Ramos (cell line): ENCODE results near the gene MRGPRF.

Experiments used
- in situ Hi-C: fragments of 300-500 bp; cut with MboI; formaldehyde crosslinking; loops from one replicate; pipeline ENCODE4 v1.14.3; 2022; ENCODE audit warnings: low sequenced_read_pairs; ENCODE audit not compliant: unreplicated experiment

Gene MRGPRF

DNA sequence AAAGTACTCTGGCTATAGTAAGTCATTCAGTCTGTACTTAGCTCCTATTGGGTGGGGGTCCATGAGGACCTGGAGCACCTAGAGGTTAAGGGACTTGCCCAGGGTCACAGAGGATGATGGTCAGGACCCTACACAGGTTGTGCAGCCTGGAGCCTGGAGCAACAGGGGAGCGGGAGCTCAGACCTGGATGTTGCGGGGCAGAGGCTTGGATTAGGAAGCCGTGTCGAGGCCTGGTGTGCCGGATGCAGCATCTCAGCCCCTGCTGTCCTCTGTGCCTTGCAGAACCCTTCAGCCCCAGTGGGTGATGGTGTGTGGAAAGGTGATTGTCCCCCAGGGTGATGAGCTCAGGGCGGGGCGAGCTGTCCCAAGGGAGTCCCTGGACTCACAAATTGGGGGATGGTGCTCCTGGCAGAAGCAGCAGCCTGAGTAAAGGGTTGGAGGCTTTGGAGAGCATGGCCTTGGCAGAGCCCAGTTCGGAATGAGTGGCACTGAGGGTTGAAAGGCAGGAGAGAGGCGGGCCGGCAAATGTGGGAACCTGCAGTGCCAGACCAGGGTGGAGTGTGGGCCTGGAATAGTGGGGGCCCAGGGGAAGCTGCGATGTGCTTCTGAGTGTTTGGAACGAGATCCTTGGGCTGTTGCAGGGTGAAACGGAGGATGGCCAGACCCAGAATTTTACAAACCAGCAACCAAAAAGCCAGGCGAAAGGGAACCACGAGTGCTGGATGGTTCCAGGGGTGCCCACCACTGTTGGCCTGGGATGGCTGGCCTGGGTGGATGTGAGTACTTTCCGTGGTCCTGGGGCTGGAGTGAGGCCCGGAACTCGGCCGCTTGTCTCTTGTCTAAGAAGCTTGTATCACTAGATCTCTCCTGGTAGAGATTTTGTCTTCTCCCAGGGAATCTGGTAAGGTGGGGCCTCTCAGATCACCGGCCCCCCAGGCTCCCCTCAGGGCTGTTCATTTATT, 38.6 kb upstream of the MRGPRF start:
- in situ Hi-C loops = no loop called here

DNA sequence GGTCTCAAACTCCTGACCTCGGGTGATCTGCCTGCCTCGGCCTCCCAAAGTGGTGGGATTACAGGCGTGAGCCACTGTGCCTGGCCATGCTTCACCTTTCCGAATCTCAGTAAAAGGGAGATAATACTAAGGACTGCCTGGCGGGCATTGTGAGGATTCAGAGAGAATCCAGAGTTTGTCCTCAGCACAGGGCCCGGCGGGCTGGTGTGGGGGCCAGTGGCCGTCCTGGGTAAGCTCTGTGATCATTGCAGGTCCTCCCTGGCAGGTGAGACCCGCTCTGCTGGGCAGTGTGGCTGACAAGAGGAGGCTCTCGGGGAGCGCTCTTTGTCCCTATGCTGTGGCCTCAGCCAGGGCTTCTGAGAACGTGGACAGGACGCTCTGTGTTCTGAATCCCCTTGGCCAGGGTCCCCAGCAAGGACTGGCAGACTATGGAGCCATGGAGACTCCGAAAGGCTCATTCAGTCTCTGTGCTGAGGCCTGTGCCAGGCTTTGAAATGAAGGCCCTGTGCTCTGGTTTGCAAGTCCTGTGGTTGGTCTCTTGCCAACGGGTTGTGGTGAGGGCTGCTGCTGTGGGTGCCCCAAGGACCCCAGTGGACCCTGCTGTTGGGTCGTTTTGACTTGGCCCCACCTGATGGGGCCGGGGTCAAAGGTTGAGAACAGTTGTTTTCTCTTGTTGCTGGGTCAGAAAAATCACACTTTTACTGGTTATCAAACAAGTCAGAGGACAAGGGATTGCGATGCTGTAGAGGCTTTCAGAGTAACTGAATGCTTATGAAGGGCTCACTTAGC, 37.7 kb upstream of the MRGPRF start:
- in situ Hi-C loops = no loop called here

GRCh38 chr11:69049490-69049867, 36.4 kb upstream of the MRGPRF start:
- in situ Hi-C loops = no loop called here

- in situ Hi-C loops = no loop called here
These were observed 35.8 kb upstream of the MRGPRF start, which contains the start of gene TPCN2 for GRCh38 chr11:69048694-69049489. TSS of gene TPCN2 (plus strand) at chr11:69048932. CDS start at chr11:69048998, 66 bp downstream.

- in situ Hi-C loops = no loop called here
These were observed 35.1 kb upstream of the MRGPRF start for GRCh38 chr11:69048031-69048693.

GRCh38 chr11:69044111-69045013, 31.3 kb upstream of the MRGPRF start:
- in situ Hi-C loops = no loop called here

DNA sequence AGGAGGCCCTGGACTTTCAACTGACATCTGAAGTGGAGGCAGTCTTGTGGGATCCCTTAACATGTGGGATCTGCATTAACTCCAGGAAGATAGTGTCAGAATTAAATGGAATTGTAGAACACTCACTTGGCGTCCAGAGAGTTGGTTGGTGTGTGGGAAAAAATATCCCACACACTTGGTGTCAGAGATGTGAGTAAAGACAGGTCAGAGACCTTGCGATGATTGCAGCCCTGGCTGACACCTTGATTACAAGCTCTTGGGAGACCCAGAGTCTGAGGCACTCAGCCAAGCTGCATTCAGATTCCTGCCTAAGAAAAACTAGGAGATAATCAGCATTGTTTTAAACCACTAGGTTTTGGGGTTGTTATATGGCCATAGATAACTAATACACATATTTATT, 28.5 kb upstream of the MRGPRF start:
- in situ Hi-C loops = no loop called here

DNA sequence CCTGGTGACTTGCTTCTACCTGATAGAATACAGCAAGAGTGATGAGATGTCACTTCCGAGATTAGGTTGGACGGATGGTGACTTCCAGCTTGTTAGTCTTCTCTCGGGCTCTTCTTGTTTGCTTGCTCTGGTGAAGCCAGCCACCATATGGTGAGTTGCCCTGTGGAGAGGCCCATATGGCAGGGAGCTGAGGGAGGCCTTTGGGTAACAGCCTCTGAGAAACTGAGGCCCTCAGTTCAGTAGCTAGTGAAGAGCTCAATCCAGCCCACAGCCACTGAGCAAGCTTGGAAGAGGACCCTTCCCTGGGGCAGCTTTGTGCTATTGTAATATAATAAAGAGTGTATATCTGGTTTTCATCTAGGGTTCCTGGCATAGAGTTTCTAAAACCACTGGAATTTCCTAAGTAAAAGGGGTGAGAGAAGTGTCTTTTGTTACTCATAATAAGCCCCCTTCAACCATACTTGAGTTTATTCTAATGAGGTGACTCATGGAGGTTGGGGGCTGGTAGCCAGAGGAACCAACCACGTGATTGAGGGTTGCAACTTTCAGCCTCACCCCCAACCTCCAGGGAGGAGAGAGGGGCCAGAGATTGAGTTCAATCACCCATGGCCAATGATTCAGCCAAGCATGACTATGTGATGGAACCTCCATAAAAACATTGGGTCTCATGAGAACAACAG, 27.7 kb upstream of the MRGPRF start:
- in situ Hi-C loops = no loop called here

DNA sequence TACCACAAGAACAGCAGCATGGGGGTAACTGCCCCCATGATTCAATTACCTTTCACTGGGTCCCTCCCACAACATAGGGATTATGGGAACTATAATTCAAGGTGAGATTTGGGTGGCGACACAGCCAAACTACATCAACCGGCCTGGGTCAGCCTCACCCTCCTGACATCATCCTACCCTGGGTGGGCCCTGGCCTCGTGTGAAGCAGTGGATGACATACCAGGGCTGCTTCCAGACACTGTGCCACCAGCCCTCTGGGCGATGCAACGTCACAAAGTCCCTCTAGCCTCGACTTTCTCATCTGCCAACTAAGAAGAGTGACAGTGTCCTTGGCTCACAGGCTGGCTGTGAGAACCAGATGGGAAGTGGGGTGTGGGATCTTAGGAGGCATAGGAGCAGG, 27.0 kb upstream of the MRGPRF start:
- in situ Hi-C loops = no loop called here

DNA sequence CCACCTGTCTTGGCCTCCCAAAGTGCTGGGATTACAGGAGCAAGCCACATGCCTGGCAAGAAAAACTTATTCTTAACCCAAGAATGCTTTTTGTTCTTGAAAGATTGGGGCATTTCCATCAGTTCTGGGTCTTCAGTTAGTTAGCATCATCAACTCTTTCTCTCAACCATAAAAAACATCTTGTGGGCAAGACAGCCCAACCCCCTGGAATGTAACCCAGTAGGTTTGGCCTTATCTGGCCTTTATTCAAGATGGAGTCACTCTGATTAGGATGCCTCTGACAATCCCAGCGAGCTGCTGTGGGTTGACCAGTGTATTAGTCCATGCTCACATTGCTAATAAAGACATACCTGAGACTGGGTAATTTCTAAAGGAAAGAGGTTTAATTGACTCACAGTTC, 26.5 kb upstream of the MRGPRF start:
- in situ Hi-C loops = no loop called here

DNA sequence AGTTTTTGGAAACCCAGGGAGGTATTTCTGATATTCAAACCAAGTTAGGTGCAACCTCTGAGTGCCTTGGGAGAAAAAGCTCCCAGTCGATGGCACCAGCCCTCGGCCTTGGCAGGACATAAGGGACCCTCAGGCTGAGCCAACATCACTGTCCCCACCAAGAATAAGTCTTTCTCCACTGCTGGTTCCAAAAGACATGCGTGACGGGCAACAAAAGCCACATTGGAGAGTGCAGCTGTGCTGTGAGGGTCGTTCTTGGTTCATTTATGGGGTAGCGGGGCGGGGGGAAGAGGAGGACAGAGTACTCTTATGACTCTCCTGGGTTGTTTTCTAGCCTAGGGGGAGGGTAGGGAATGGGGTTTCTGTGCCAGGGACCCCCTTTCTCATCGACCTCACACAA, 24.5 kb upstream of the MRGPRF start:
- in situ Hi-C loops = no loop called here

- in situ Hi-C loops = no loop called here
These were observed 24.0 kb upstream of the MRGPRF start for GRCh38 chr11:69037074-69037473.

- in situ Hi-C loops = no loop called here
These were observed 22.9 kb upstream of the MRGPRF start for GRCh38 chr11:69035946-69036340.

DNA sequence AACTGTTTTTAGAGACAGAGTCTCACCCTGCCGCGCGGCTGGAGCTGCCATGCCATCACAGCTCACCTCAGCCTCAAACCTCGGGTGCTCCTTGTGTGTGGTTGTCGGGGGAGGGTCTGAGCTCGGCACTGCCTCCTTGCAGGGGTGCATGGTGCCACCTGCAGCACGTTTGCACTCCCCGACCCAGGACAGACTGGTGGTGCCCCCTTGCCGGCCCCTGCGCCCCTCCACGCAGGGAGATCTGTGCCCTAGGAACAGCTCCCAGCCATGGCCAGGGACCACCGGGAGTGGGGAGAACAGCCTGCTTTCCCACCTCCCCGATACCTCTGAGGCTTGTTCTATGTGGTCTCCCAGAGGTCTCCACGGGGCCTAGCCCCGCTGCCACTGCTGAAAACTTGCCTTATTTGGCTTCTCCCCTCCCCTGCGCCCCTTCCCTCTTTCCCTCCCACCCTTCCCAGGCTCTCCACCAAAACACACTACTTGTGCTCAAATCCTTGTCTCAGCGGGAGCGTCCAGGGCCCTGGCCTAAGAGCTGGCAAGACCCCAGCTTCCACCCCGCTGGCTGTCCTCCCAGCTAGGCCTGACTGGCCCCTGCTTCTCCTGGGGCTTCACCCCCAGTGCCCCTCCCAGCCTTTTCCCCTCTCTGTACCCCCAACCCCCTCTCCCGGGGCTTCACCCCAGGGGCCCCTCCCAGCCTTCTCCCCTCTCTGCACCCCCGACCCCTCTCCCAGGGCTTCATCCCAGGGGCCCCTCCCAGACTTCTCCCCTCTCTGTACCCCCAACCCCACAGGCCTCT, 22.3 kb upstream of the MRGPRF start:
- in situ Hi-C loops = no loop called here

GRCh38 chr11:69034123-69034867, 21.2 kb upstream of the MRGPRF start:
- in situ Hi-C loops = no loop called here

- in situ Hi-C loops = no loop called here
These were observed 20.4 kb upstream of the MRGPRF start for GRCh38 chr11:69033431-69033830.

- in situ Hi-C loops = no loop called here
These were observed 19.8 kb upstream of the MRGPRF start for GRCh38 chr11:69032833-69033232.
